Thyroid gland (tissue), 4 donors: ENCODE data around the gene NPHS2.

Source experiments
- CTCF ChIP-seq, 6 experiments: fragments of 200-600 bp in 3 of 6; fragments of 450-650 bp in 3 of 6; sonication (generic) in 3 of 6; IDR thresholded peaks; one replicate each; pipeline ENCODE4 v1.5.1; 2016 to 2019; ENCODE audit warnings: antibody characterized with exemption in 6 of 6, mild to moderate bottlenecking in 2 of 6, inconsistent platforms in 1 of 6, moderate library complexity in 1 of 6
- POLR2A ChIP-seq, 2 donors: fragments of 450-650 bp; IDR thresholded peaks; one replicate each; pipeline ENCODE4 v1.6.1; 2017; ENCODE audit warnings: antibody characterized with exemption in 2 of 2, mild to moderate bottlenecking in 2 of 2, moderate library complexity in 1 of 2

- peak in 5 of 6 experiments; percentile 28 to 75 (median 56) for TF ChIP-seq CTCF (IDR thresholded peaks at IDR 0.05)
- peak in 1 of 2 donors; percentile 15 for TF ChIP-seq POLR2A (IDR thresholded peaks at IDR 0.05)
Observed at GRCh38 chr1:179586107-179586823, 10.5 kb upstream of the NPHS2 start.
